Muscle of leg (tissue), 11 donors: ENCODE data around the gene SLC24A4. TPM values are rescaled to one million over a fixed set of nuclear protein-coding genes. Genes with fewer than 3 reads are reported as not detected.

Experiments used
- DNase-seq: peaks from one replicate; pipeline ENCODE4 v3.0.0; 2013
- H3K27ac ChIP-seq: one replicate; pipeline ENCODE4 v1.5.1; 2013; ENCODE audit warnings: mild to moderate bottlenecking, low read length, control low read depth
- H3K27me3 ChIP-seq: one replicate; pipeline ENCODE4 v1.6.1; 2013; ENCODE audit warnings: low read length; ENCODE audit not compliant: control insufficient read depth, insufficient read depth
- H3K36me3 ChIP-seq: one replicate; pipeline ENCODE4 v1.6.1; 2013; ENCODE audit warnings: low read length; ENCODE audit not compliant: control insufficient read depth, insufficient read depth
- H3K4me1 ChIP-seq: one replicate; pipeline ENCODE4 v1.6.1; 2013; ENCODE audit warnings: low read length; ENCODE audit not compliant: control insufficient read depth, insufficient read depth
- H3K4me3 ChIP-seq: one replicate; pipeline ENCODE4 v1.5.1; 2013; ENCODE audit warnings: low read length, control low read depth
- H3K9me3 ChIP-seq: replicated peaks from 2 replicates; pipeline ENCODE4 v1.6.1; 2013; ENCODE audit warnings: low read depth, low read length; ENCODE audit not compliant: control insufficient read depth
- WGBS: methylation state at CpG from one replicate; pipeline ENCODE4 v1.1.5; 2013; ENCODE audit warnings: missing lambda C conversion rate; ENCODE audit not compliant: insufficient coverage; 5-methylcytosine and 5-hydroxymethylcytosine counted together
- polyA plus RNA-seq, 8 donors: library from polyadenylated mRNA; unstranded; fragments of 120-200 nt; gene quantifications; one replicate each; pipeline versions ENCODE4 v1.2.1 to v1.2.3, GENCODE V29; 2013; ENCODE audit warnings: inconsistent platforms in 1 of 8, low replicate concordance in 1 of 8; ENCODE audit not compliant: insufficient read length in 8 of 8, insufficient read depth in 1 of 8
- total RNA-seq: library from RNA; stranded (reverse); fragments of 120-200 nt; gene quantifications from one replicate; pipeline ENCODE4 v1.2.4, GENCODE V29; 2013

Gene SLC24A4
- total and polyA plus RNA-seq, 9 donors = 1.8 to 6.6 (median 2.9) TPM

GRCh38 chr14:92470215-92470614, 147.2 kb downstream of the SLC24A4 start:
- no peaks in the 10 kb centered on the region for H3K36me3 ChIP-seq
- H3K27me3 ChIP-seq = no peaks in the 10 kb centered on the region
- peaks cover 11% of the 10 kb centered on the region for H3K9me3 ChIP-seq
- WGBS = 89% methylated on average over 1 of the region's 3 CpGs
- no peak overlapping the region for H3K27ac ChIP-seq
- no peaks in the 10 kb centered on the region for H3K4me1 ChIP-seq
- H3K4me3 ChIP-seq = no peak overlapping the region
- no peak for DNase-seq

DNA sequence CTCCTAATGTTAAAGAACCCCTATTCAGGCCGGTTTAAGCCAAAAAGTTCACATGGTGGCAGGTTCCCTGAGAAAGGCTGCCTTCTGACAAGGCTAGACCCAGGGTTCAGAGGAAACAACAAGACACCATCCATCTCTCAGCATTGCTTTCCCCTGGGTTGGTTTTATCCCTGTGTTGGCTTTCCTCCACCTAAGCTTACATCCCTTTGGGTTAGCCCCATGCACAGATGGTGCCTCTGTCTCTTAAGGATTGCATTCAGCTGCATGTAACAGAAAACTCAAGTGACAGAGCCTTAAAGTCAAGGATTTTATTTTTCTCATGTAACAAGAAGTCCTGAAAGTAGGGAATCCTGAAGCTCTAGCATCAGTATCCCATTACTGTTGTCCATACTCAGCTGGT, 147.8 kb downstream of the SLC24A4 start:
- Histone ChIP-seq H3K9me3 (peaks cover 11% of the 10 kb centered on the region), H3K36me3 (no peaks in the 10 kb centered on the region), H3K27me3 (no peaks in the 10 kb centered on the region), H3K27ac (no peak overlapping the region), H3K4me3 (no peak overlapping the region), H3K4me1 (no peaks in the 10 kb centered on the region)
- no peak for DNase-seq
- 88% methylated on average over 1 of the region's 1 CpG for WGBS

- no peak for DNase-seq
- Histone ChIP-seq H3K4me1 (no peaks in the 10 kb centered on the region), H3K36me3 (no peaks in the 10 kb centered on the region)
Measured at GRCh38 chr14:92471919-92472318, 149.0 kb downstream of the SLC24A4 start.

GRCh38 chr14:92472860-92473259, 149.9 kb downstream of the SLC24A4 start:
- Histone ChIP-seq H3K4me3 (no peak overlapping the region), H3K36me3 (no peaks in the 10 kb centered on the region), H3K4me1 (no peaks in the 10 kb centered on the region), H3K27ac (no peak overlapping the region), H3K27me3 (no peaks in the 10 kb centered on the region), H3K9me3 (peaks cover 2% of the 10 kb centered on the region)
- DNase-seq = no peak
- 100% methylated on average over 1 of the region's 1 CpG for WGBS

More at GRCh38 chr14:92471919-92472318, 149.0 kb downstream of the SLC24A4 start:
- Histone ChIP-seq H3K9me3 (peaks cover 7% of the 10 kb centered on the region), H3K4me3 (no peak overlapping the region), H3K27ac (no peak overlapping the region), H3K27me3 (no peaks in the 10 kb centered on the region)

DNA sequence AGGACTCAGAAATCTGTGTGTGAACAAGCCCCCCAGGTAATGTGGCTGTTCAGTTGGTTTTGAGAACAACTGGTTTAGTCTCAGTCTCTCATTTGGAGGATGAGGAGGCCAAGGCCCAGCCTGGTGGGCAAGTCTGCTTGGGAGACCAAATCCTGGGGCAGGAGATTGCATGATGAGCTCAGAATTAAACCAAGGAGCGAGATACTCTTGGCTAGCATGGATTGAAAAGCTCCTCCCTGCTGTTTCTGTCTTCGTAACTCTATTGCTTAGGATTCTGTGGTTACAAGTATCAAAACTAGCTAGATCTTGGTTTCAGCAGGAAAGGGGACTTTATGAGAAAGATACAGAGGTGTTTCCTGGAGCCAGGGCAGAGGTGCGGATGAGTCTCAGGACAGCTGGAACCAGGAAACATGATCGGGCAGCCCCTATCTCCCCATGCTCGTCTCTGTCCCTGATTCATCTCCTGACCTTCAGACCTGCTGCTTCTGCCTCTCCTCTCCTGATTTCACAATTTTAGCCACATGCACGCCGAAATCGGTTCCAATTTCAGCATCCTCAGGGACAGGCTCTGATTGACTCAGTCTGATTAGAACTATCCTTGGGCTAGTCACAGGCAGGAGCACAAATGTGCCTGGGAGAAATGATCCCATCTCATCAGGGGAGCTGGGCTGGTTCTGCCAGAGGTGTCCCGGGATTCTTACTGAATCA, 150.4 kb downstream of the SLC24A4 start:
- Histone ChIP-seq H3K36me3 (no peaks in the 10 kb centered on the region), H3K9me3 (peaks cover 2% of the 10 kb centered on the region), H3K27ac (no peak overlapping the region), H3K4me1 (no peaks in the 10 kb centered on the region), H3K27me3 (no peaks in the 10 kb centered on the region), H3K4me3 (no peak overlapping the region)
- DNase-seq = no peak
- WGBS = 47% methylated on average over 7 of the region's 9 CpGs

DNA sequence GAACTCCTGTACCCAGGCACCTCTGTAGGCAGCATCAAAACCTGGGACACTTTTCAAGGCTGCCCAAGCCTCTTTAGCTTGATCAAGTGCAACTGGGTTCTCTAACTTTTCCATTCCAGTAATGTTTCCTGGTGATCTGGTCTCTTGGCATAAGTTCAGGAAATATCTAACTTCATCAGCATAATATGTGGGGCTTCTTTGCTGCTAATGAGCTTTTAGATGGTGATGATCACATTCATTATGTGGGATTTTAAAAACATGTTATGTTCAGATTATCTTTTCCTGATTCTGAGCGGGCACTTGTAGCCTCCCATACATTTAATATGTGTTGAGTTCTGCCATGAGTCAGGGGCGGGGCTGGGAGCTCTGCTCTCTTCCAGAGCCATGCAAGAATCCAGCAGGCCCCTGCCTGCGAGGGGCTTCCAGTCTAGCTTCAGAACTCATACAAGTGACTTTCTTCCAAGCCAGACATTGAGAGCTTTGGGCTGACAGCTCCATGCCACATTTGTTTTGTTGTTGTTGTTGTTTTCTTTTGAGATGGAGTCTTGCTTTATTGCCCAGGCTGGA, 151.1 kb downstream of the SLC24A4 start:
- no peak for DNase-seq
- Histone ChIP-seq H3K4me3 (no peak overlapping the region), H3K27ac (no peak overlapping the region), H3K4me1 (no peaks in the 10 kb centered on the region), H3K27me3 (no peaks in the 10 kb centered on the region), H3K9me3 (peaks cover under 1% of the 10 kb centered on the region), H3K36me3 (no peaks in the 10 kb centered on the region)
- no CpG with 5 or more reads among the region's 3 CpGs for WGBS

DNA sequence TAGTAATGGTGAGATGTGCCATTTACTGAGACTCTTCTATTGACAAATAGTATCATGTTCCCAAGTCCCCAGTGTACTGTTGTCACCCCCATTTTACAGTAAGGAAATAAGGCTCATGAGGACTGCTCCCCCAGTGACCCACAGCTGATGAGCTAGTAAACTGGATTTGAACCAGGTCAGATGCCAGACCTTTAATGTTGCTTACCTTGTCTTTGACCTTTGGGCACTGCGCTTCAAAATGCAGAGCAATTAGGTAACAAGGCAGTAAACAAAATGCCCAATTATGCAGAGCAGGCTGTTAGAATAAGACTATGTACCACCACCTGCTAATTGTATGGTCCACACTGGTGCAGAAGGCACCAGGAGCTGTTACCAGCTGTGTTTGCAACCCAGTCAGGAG, 152.1 kb downstream of the SLC24A4 start:
- 90% methylated on average over 1 of the region's 1 CpG for WGBS
- no peaks in the 10 kb centered on the region for H3K27me3 ChIP-seq
- no peaks in the 10 kb centered on the region for H3K9me3 ChIP-seq
- no peak overlapping the region for H3K27ac ChIP-seq
- no peaks in the 10 kb centered on the region for H3K36me3 ChIP-seq
- no peak overlapping the region for H3K4me3 ChIP-seq
- H3K4me1 ChIP-seq = no peaks in the 10 kb centered on the region
- DNase-seq = no peak

DNA sequence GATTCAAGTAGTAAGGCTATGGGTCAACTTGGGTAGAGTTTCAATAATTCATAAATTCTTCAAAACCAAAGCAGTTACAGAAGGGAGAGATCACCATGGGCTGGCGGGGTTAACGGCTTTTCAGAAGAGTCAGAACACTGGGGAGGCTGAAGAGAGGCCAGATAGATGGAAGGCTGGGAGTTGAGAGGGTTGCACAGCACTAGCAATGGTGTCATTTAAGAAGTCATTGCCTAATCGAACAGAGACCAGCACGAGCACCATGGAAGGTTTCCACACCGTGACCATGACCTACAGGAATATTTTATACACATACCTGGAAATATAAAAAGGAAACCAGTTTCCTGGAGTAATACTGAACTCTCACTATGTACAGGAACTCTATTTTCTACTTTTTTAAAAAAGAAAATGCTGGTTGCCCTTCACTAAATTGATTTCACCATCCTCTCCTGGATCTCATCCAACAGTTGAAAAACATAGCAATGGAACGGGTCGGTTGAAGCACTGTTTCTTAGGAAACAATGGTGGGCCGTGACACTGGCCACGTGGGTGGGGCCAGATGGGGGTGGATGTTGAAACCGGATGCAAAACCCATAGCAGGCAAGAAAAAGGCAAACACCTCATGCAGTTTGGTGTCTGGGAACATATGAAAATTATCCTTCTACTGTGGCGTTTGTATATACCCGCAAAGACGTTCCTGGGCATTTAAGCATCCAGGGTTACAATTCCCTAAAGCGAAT, 152.7 kb downstream of the SLC24A4 start:
- H3K4me1 ChIP-seq = no peaks in the 10 kb centered on the region
- no peaks in the 10 kb centered on the region for H3K27me3 ChIP-seq
- H3K4me3 ChIP-seq = no peak overlapping the region
- 72% methylated on average over 3 of the region's 14 CpGs for WGBS
- H3K9me3 ChIP-seq = no peaks in the 10 kb centered on the region
- H3K36me3 ChIP-seq = no peaks in the 10 kb centered on the region
- peak; percentile 74 for DNase-seq
- peak overlapping the region; percentile 8 for H3K27ac ChIP-seq

- no peak overlapping the region for H3K4me3 ChIP-seq
- H3K27me3 ChIP-seq = no peaks in the 10 kb centered on the region
- WGBS = 65% methylated on average over 2 of the region's 3 CpGs
- H3K9me3 ChIP-seq = no peaks in the 10 kb centered on the region
- peaks cover 3% of the 10 kb centered on the region for H3K4me1 ChIP-seq
- H3K27ac ChIP-seq = no peak overlapping the region
- H3K36me3 ChIP-seq = no peaks in the 10 kb centered on the region
- DNase-seq = no peak
Measured at GRCh38 chr14:92480856-92481255, 157.9 kb downstream of the SLC24A4 start.

DNA sequence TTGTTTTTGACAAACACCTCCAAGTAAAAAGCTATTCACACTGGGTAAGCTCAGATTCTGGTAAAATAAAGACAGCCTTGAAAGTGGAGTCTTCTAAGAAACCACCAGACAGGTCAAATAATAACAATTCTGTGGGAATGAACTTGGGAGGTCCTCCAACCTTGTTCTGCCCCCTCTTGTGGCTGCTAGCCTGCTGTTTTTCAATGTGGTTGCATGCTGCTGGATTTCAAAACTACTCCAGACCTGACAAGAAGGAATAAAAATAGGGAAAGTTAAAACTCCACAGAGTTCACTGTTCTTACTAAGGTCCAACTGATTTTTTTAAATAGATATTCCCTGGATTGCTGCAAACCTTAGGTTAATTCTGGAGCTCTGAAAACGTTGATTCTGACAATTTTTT, 158.4 kb downstream of the SLC24A4 start:
- Histone ChIP-seq H3K27me3 (no peaks in the 10 kb centered on the region), H3K4me3 (no peak overlapping the region), H3K4me1 (peaks cover 3% of the 10 kb centered on the region), H3K9me3 (no peaks in the 10 kb centered on the region), H3K27ac (no peak overlapping the region), H3K36me3 (no peaks in the 10 kb centered on the region)
- WGBS = 20% methylated on average over 1 of the region's 1 CpG
- peak; percentile 60 for DNase-seq
